GM19468 (cell line): ENCODE measurements around the gene MYOF.
"Not testable (repeated sequence)": the region's sequence is repeated elsewhere in the genome, so short reads cannot be mapped to it uniquely, and the experiment has no call there.

Source experiments
- ATAC-seq: cut with Tn5 transposase; IDR thresholded peaks from one replicate; pipeline ENCODE4 v1.9.1; 2021; ENCODE audit warnings: mild to moderate bottlenecking, moderate library complexity, moderate number of reproducible peaks; ENCODE audit not compliant: unreplicated experiment; ENCODE audit errors: extremely low read depth

MYOF gene

DNA sequence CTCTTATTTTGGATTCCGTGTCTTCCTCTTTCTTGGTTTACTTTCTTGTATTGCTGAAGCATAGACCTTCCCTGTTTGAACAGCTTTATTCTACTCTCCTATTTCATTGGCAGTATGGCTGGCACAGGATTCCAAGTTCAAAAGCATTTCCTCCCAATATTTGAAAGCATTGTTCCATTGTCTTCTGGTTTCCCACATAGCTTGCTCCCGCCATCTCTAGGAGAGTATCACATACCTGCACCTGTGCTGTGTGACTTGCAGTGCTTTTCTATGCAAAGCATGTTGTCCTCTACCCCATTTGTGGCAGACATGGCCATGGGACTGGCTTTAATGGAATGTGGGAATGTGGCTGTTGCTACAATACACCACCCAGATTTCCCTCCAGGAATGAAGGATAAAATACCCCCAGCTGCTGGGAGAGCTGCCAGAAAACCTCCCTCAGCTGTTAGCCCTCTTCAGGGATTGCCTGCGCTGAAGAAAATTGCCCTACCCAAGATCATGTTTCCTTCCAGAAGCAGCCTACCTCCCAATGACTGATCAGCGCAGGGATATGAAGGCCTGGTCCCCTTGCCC lies 6.9 kb upstream of the MYOF start:
- ATAC-seq: no peak

DNA sequence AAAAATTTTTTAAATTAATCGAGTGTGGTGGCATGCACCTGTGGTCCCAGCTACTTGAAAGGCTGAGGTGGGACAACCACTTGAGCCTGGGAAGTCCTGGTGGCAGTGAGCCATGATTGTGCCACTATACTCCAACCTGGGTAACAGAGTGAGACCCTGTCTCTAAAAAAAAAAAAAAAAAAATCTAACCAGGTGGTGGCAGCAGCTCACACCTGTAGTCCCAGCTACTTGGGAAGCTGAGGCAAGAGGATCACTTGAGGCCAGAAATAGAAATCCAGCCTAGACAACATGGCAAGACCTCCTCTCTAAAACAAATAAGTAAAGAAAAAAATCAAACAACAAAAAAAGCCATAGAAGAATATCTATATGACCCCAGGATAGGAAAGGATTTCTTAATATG lies 3.6 kb upstream of the MYOF start:
- no peak for ATAC-seq

DNA sequence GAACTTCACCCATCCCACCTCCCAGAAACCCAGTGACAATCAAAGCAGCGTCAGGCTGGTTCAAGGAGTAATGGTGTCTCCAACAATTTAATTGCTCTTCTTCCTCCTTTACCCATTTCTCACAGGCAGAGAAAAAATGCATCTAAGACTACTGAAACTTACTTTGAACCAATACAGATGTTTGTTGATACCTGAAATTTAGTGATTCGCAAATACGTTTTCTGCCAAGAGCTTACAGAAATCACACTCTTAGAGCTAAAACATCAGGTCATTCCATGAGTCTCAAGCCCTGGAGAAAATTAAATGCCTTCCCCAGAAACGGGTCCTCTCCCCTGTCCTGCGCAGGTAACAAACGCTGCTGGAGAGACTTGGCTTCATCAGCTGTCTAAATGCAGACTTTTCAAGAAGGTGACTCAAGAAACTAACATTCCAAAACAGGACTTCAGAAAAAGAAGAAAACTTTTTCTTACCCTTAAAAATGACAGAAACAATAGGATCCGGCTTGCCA lies 443 bp downstream of the MYOF start:
- no peak for ATAC-seq

DNA sequence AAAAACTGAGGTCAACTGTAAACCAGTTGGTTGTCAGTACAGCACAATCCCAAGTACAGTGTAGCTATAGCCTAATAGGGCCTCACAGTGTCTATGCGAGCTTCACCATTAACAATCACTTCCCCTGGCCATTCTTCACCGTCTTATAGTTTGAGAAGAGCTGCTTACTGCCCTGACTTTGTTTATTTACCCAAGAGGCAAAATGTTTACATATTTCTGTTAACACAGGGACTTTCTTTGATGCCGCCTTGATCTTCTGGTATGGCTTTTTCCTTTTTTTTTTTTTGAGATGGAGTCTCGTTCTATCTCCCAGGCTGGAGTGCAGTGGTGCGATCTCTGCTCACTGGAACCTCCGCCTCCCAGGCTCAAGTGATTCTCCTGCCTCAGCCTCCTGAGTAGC lies 3.3 kb downstream of the MYOF start:
- ATAC-seq: no peak

DNA sequence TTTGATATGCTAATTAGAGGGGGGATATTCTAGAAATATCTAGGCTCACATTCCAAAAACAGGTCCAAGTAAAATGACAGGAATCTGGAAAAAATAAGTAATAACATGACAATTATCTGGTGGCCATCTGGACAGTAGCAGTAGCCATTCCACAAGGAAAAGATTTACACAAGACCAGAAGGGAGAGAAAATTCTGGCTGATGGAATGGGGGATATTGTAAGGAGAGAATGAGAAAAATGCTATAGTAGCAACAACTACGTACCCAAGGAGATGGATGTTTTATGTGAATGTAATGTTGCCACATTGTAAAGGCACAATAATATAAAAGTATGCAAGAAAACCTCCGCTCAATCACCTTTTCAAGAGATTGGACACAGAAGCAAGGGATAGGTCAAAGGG lies 5.4 kb downstream of the MYOF start:
- ATAC-seq: no peak

DNA sequence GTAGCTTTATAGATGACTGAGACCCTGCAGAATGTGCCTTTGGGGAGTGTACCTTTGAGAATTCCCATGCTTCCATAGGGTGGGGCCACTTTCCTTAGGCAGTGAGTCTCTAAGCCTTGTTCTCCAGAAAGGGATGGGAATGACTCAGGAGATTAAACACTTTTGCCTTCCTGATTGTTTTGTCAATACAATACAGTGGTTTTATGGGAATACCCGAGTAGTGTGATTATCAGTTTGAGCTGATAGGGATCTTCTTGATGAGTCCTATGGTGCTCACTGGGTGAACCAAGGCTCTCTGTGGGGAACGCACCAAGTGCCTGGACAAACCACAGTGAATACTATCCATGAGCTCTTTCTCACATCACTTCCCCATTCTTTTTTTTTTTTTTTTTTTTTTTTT lies 6.3 kb downstream of the MYOF start:
- no peak for ATAC-seq

DNA sequence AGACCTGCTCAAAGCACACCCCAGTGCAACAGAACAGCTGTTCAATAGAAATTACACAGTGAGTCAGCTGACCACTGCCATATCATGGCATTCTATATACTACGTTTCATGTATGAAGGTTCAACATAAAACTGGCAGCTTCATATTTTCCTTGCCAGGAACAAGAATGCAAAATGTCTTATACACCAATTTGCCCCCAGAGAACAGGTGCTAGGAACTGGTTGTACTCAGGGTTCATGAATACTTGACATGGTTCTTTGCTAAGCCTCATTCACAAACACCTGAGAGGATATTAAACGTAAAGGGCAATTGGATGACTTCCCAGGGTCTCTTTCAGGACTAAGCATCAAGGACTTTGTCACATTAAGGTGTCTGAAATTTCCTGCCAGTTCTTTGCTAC lies 6.9 kb downstream of the MYOF start:
- no peak for ATAC-seq

DNA sequence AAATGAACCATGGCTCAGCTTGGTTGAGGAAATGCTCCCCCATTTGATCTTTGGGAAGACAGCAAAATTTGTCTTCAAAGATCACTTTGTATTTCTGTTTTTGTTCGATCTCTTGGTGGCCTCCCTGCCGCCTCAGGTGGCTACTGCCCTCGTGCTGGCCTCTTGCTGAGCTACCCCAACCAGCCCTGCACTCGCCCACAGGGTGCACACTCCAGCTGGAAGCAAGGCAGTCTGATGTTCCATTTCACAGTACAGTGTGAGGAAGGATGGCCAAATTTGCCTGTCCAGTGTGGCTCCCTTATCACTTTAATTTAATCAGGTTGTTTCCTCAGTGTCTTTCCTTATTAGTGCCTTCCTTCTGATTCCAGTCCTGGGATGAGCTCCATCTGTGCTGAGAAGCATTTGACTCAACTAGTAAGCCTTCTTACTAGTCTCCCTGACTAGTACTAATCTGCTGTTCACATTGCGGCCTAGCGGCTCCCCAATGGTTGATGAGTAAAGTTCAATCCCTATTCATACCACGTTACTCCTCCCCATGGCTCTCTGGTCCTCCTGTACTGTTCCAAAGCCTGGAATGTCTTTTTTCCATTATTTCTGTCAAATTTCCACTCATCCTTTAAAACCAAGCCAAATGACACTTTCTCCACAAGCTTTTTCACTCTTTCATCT lies 8.2 kb downstream of the MYOF start:
- ATAC-seq: no peak

DNA sequence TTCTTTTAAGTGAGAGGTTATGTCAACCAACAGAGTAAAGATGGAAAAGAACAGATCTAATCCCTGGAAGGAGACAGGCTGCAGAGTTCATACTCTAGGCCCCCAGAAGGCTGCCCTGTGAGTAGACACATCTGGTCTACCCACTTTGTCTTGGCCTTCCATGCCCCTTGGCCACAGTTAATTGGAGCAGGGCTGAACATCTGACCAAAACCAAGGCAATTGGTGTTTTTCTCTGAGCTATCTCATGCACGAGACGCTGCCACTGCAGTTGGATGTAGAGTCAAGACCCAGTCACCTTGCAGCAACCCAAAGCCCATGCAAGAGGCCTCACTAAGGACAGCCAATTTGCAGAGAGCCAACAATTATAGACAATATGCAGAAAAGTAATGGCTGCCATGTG lies 9.0 kb downstream of the MYOF start:
- no peak for ATAC-seq

DNA sequence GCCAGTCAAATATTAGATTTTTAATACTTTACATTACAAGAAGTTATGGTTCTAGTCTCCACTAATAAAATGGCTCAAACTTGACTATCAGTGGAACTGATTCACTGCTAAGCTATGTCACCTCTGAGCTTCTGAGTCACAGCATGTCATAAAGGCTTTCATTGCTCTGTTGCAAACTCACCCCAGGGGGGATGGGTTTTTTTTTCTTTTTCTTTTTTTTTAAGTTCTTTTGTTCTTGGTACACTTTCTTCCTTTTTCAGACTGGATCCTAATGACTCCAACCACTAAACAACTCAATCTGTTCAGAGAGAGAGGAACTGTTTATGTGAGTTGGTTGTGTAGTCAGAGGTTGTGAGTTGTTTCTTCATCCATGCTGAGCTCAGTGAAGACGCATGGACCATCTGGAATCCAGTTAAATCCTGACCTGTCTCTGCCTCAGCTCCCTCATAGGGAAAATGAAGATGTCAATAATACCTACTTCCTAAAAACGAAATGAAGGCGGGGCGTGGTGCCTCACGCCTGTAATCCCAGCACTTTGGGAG lies 11.0 kb downstream of the MYOF start:
- ATAC-seq: no peak

DNA sequence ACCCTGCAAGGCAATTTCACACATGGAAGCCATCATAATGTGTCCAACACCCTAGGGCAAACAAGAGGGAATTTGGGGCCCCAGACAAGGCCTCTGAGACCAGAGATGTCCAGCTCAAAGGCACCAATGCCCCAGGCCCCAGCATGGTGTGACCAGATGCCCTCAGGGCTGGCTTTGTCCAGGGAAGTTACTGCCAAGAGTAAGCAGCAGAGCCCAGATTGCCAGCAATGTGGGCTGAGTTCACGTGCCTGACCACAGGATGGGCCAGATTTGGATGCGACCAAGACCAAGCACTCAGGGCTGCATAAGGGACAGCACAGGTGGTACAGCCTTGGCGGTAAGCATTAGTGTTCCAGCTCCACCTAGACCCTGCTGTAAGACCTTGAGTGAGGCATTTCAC lies 12.7 kb downstream of the MYOF start:
- ATAC-seq: no peak

DNA sequence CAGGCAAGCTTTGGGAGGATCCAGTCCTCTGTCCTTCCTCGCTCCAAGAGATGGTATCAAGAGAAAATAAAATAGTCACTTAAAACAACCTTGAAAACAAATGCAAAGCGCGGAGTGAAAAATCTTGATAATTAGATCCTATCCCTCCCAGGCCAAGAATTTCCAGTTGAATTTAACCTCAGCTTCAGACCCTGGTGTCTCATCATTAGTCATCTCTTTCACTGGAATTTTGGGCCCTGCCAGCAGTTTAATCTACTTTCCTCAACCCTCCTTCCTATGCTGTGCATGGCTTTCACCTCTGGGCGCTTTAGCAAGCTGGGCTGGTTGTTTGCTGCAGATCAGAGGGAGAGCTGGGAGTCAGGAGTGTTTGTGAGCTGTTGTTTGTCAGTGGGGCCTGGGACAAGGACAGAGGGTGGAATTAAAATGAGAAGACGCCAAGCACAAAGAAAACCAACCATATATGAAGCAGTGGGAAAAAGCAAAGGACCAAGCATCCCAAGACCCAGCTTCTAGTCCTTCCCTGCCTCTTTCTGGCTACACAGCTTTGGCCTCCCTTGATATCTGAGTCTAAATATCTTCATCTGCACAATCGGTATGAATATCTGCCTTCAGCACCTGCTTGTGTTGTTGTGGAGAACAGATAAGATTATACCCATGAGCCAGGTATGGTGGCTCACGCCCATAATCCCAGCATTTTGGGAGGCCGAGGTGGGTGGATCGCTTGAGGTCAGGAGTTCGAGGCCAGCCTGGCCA lies 13.5 kb downstream of the MYOF start:
- no peak for ATAC-seq

DNA sequence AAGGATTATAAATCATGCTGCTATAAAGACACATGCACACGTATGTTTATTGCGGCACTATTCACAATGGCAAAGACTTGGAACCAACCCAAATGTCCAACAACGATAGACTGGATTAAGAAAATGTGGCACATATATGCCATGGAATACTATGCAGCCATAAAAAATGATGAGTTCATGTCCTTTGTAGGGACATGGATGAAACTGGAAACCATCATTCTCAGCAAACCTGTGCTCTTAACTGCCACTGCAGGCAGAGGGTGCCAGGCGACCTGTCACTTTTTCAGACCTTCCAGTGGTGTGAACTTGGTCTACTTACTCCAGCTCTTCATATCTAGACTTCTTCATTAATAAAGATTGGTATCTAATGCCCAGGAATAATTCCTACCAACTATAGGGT lies 14.5 kb downstream of the MYOF start:
- not testable (repeated sequence) for ATAC-seq

DNA sequence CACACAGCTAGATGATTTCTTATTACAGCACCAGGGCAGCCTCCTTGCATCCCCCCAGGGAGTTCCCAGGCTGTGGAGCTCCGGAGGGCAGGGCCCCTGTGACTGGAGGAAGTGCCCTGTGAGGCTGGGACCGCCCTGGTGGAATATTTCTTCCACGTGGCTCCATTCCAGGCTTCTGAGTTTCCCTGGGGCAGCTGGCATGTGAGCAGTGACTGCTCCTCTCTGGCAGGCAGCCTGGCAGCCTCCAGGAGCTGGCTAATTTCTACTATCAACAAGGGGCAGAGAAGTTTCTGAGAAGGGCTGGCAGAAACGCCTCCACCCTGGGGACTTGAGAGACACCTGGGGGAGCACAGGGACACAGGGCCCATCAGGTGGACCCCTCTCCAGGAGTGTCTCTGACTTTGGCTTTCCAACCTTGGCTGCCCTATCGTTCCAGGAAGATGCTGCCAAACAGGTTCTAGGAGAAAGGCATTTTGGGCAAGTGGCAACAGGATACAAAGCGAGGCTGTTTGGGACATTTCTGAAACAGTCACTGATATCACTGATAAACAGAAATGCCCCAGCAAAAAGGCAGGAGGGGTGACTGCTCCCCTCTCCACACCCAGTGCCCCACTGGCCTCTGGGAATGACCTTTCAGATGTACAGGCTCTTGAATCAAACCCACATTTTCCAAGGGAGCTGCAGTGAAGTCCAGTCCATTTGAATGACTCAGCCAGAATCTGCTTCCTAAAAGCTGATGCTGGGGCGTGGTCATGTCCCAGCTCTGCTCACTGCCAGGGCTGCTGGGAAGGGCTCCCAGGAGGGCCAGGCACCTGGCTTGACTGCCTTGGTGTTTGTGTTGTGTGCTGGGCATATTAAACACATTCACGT lies 16.1 kb downstream of the MYOF start:
- no peak for ATAC-seq

DNA sequence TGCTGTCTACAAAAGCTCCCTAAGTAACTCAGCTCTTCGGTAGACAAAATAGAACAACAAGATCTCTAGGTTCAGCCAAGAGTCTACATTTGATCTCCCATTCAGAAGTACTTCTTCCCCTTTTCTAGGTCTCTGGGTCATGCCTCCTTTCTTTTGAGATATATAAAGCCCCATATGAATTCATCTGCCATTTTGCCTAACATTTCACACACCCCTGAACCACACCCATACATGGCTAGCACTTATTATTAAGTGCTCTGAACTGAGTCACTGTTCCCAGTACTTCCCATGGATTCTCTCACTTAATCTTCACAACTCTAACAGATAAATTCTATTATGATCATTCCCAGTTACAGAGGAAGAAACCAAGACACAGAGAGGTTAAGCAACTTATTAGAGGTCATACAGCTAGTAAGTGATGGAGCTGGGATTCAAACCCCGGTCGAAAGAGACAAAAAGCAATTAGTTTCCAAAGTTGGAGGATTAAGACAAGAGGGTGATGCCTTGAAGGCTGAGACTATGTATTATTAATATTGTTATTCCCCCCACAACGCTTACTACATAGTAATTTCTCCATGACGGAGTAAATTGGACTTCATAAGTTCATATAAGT lies 17.3 kb downstream of the MYOF start:
- ATAC-seq: no peak

DNA sequence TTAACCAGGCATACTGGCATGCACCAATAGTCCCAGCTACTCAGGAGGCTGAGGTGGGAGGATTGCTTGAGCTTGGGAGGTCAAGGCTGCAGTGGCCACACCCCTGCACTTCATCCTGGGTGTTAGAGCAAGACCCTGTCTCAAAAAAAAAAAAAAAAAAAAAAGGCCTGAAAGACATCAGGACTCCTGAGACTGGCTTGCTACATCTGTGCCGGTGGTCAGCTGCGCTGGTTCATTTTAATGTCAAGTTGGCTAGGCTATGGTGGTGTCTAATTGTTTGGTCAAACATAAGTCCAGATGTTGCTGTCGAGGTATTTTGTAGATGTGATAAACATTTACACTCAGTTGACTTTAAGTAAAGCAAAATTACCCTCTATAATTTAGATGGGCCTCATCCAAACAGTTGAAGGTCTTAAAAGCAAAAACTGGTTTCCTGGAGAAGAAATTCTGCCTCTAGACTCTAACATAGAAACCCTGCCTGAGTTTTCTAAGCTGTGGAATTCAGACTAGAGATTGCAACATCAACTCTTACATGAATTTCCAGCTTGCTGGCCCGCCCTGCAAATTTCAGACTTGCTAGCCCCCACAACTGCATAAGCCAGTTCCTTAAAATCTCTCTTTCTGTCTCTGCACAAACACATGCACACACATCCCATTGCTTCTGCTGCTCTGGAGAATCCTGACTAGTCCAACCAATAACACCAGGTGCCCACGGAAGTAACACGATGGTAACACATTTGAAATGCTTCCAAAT lies 18.2 kb downstream of the MYOF start:
- no peak for ATAC-seq

DNA sequence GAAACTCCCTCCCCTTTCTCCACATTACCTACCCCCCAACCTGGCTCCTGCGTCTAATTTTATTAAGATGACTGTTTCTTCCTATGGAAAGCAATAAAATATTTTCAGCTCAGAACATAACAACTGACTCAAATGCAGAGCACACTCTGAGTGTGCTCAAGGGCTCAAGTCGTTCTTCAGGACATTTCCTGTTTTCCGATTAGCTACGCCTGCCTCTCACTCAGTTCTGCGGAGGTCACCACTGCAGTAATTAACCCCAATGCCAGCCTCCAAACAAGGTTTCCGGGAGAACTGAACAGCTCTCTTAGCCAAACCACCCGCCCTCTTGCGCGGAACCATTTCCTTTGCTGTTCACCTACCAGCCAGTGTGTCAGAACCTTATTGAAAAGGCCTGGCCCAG lies 19.3 kb downstream of the MYOF start:
- ATAC-seq: no peak

DNA sequence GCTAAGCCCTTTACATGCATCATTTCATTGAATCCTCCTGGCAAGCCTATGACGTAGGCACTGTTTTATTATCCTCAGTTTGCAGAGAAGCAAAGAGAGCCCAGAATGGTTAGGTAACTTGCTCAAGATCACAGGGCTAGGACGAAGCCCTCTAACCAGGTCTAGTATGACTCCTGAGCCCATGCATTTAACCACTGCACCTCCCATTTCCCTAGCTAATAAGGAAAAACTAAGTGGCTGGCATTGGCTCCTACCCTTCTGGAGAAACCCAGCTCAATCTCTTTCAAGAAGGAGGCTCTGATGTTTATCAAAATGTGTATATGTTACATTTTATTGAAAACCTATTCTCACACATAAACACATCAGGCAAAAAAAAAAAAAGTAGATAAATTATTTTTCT lies 19.8 kb downstream of the MYOF start:
- no peak for ATAC-seq

DNA sequence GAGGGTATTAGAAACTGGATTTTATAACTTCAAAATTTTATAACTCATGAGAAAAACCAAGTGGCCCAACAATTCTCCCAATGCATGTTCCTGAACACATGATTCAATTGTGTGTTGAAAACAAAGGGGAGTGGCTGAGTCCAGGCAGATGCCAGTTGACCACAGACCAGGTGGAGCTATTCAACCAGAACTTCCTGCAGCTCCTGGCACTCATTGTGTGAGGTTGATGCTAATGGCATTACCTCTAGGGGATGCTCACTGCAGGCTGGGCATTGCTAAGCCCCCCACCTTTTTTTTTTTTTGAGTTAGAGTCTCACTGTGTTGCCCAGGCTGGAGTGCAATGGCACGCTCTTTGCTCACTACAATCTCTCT lies 20.3 kb downstream of the MYOF start:
- ATAC-seq: no peak
